Sigmoid colon (tissue), 7 donors: ENCODE results near the gene SLC25A17. TPM values are rescaled to one million over a fixed set of nuclear protein-coding genes. Genes with fewer than 3 reads are reported as not detected.
"Not testable (repeated sequence)": the region's sequence is repeated elsewhere in the genome, so short reads cannot be mapped to it uniquely, and the experiment has no call there.

Experiments used
- DNase-seq: peaks from one replicate; pipeline ENCODE4 v3.0.0-alpha.2; 2019
- H3K27ac ChIP-seq, 4 donors: fragments of 200-600 bp; sonication (generic); one replicate each; pipeline ENCODE4 v1.5.1; 2016 to 2019; ENCODE audit warnings: mild to moderate bottlenecking in 1 of 4
- H3K27me3 ChIP-seq, 3 donors: fragments of 200-600 bp; sonication (generic); one replicate each; pipeline ENCODE4 v1.5.1; 2019; ENCODE audit warnings: mild to moderate bottlenecking in 1 of 3
- H3K36me3 ChIP-seq, 4 donors: fragments of 200-600 bp; sonication (generic); one replicate each; pipeline ENCODE4 v1.5.1; 2016 to 2019
- H3K4me1 ChIP-seq, 4 donors: fragments of 200-600 bp; sonication (generic); one replicate each; pipeline ENCODE4 v1.5.1; 2017 to 2019
- H3K4me3 ChIP-seq, 4 donors: fragments of 200-600 bp; sonication (generic); one replicate each; pipeline ENCODE4 v1.5.1; 2017 to 2019; ENCODE audit warnings: mild to moderate bottlenecking in 2 of 4, moderate library complexity in 1 of 4
- H3K9me3 ChIP-seq, 4 donors: fragments of 200-600 bp in 3 of 4; sonication (generic) in 3 of 4; one replicate each; pipeline versions ENCODE4 v1.5.1 to v1.6.1; 2013 to 2019
- EP300 ChIP-seq, 4 donors: sonication (generic); formaldehyde crosslinking; IDR thresholded peaks; one replicate each; pipeline ENCODE4 v1.6.1; 2017; ENCODE audit warnings: antibody characterized with exemption in 4 of 4
- POLR2A ChIP-seq, 2 donors: fragments of 450-650 bp; IDR thresholded peaks; one replicate each; pipeline ENCODE4 v1.6.1; 2016; ENCODE audit warnings: antibody characterized with exemption in 2 of 2, mild to moderate bottlenecking in 2 of 2, moderate library complexity in 2 of 2
- POLR2AphosphoS5 ChIP-seq, 4 donors: sonication (generic); formaldehyde crosslinking; IDR thresholded peaks; one replicate each; pipeline ENCODE4 v1.6.1; 2017; ENCODE audit warnings: antibody characterized with exemption in 4 of 4
- WGBS, 2 donors: extraction: QIAGEN DNeasy Blood & Tissue Kit; methylation state at CpG; one replicate each; pipeline ENCODE4 v1.1.7; 2013; 5-methylcytosine and 5-hydroxymethylcytosine counted together
- intact Hi-C: fragments of 100-400 bp; cut with DNase I; formaldehyde crosslinking; loops from one replicate; pipeline ENCODE4 v1.15.1; 2023
- polyA plus RNA-seq, 3 donors: library from polyadenylated mRNA; stranded (reverse); fragments of 200-250 nt; gene quantifications; one replicate each; pipeline ENCODE4 v1.2.3, GENCODE V29; 2013
- total RNA-seq, 4 donors: library from RNA; depleted of rRNA; stranded (reverse); fragments of >200 nt; gene quantifications; one replicate each; pipeline ENCODE4 v1.1.0, GENCODE V29; 2016
- TF ChIP-seq, protein P1 (sequence below), 4 experiments: fragments of 450-650 bp in 3 of 4; fragments of 200-600 bp in 1 of 4; IDR thresholded peaks; one replicate each; pipeline ENCODE4 v1.5.1; 2016 to 2019; ENCODE audit warnings: antibody characterized with exemption in 4 of 4, mild to moderate bottlenecking in 3 of 4, moderate library complexity in 2 of 4
- donor health status: healthy with polysubstance abuse.
- donor health status: Bipolar disorder and iron deficiency.
- donor health status: healthy.

Gene SLC25A17
- total and polyA plus RNA-seq, 7 donors = 6.2 to 14.7 (median 10.7) TPM

- Histone ChIP-seq H3K27ac (no peak overlapping the region), H3K36me3 (peaks cover 14 to 99% (median 47%) of the 10 kb centered on the region in 4 donors), H3K4me3 (no peak overlapping the region), H3K27me3 (no peaks in the 10 kb centered on the region), H3K9me3 (peaks cover 0 to 3% (median 0%) of the 10 kb centered on the region in 4 donors), H3K4me1 (no peaks in the 10 kb centered on the region)
- intact Hi-C loops = no loop called here
- WGBS, 2 donors = 97% methylated on average over 3 of the region's 3 CpGs
- no peak for TF ChIP-seq POLR2A (IDR thresholded peaks at IDR 0.05)
- no peak for TF ChIP-seq POLR2AphosphoS5 (IDR thresholded peaks at IDR 0.05)
- no peak for TF ChIP-seq EP300 (IDR thresholded peaks at IDR 0.05)
- TF ChIP-seq, protein P1, sequence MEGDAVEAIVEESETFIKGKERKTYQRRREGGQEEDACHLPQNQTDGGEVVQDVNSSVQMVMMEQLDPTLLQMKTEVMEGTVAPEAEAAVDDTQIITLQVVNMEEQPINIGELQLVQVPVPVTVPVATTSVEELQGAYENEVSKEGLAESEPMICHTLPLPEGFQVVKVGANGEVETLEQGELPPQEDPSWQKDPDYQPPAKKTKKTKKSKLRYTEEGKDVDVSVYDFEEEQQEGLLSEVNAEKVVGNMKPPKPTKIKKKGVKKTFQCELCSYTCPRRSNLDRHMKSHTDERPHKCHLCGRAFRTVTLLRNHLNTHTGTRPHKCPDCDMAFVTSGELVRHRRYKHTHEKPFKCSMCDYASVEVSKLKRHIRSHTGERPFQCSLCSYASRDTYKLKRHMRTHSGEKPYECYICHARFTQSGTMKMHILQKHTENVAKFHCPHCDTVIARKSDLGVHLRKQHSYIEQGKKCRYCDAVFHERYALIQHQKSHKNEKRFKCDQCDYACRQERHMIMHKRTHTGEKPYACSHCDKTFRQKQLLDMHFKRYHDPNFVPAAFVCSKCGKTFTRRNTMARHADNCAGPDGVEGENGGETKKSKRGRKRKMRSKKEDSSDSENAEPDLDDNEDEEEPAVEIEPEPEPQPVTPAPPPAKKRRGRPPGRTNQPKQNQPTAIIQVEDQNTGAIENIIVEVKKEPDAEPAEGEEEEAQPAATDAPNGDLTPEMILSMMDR (IDR thresholded peaks at IDR 0.05) = no peak
- no peak for DNase-seq
Observed at GRCh38 chr22:40834619-40835018, 15.5 kb upstream of the SLC25A17 start.

DNA sequence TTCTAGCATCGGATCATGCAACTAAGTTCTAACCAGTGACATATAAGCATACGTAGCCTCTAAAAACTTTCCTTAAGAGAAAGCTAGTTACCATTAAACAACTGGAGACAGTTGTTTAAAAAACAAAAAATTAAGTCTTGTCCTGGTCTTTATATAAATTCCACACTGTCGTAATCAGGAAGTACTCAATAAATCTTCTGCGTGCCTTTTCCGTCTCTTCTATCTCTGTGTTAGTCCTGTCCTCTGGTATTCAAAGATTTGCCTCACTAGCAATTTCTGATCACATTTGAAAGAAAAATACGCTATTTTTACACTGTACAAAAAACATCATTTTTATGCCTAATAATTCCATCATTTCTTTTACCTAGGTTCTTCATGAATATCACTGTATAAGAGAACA lies 10.0 kb upstream of the SLC25A17 start:
- H3K4me1 ChIP-seq = no peaks in the 10 kb centered on the region
- H3K36me3 ChIP-seq = peaks cover 0 to 92% (median 34%) of the 10 kb centered on the region in 4 donors
- no peaks in the 10 kb centered on the region for H3K9me3 ChIP-seq
- no peaks in the 10 kb centered on the region for H3K27me3 ChIP-seq
- 85 to 90% methylated on average over 6 of the region's 6 CpGs for WGBS, 2 donors
- no peak for TF ChIP-seq POLR2A (IDR thresholded peaks at IDR 0.05)
- TF ChIP-seq, protein P1 (IDR thresholded peaks at IDR 0.05) = no peak
- no peak for TF ChIP-seq EP300 (IDR thresholded peaks at IDR 0.05)
- no peak for TF ChIP-seq POLR2AphosphoS5 (IDR thresholded peaks at IDR 0.05)
- no peak overlapping the region for H3K4me3 ChIP-seq
- intact Hi-C loops = no loop called here
- DNase-seq = no peak
- no peak overlapping the region for H3K27ac ChIP-seq

DNA sequence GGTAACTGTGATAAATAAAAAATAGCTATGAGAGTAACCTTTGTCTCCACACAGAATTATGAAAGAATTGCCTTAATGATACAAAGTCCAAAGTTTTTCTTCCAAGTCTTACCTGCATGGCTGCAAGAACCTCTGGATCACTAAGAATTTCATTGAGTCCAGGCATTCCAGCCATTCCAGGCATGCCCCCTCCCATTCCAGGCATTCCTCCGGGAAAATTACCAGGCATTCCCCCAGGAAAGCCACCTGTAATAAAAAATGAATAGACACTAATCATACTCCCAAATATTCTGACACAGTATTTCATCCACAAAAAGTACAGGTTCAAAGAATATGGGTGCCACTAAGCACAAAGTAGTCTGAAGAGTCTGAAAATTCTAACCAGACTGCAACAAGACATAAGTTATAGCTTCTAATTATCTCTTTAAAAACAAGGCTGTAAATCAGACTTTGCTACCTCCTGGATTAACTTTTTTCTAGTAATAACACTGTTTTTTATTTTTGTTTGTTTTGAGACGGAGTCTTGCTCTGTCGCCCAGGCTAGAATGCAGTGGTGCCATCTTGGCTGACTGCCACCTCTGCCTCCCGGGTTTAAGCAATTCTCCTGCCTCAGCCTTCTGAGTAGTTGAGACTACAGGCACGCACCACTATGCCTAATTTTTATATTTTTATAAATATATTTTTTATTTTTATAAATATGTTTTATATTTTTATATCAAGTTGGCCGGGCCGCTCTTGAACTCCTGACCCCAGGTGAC lies 8.0 kb upstream of the SLC25A17 start:
- TF ChIP-seq POLR2A (IDR thresholded peaks at IDR 0.05) (no peak), EP300 (IDR thresholded peaks at IDR 0.05) (no peak), POLR2AphosphoS5 (IDR thresholded peaks at IDR 0.05) (no peak)
- TF ChIP-seq, protein P1 (IDR thresholded peaks at IDR 0.05) = no peak
- Histone ChIP-seq H3K36me3 (peaks cover 0 to 88% (median 26%) of the 10 kb centered on the region in 4 donors), H3K27ac (no peak overlapping the region), H3K9me3 (no peaks in the 10 kb centered on the region), H3K27me3 (no peaks in the 10 kb centered on the region), H3K4me1 (no peaks in the 10 kb centered on the region), H3K4me3 (no peak overlapping the region)
- DNase-seq = no peak
- WGBS, 2 donors = 66 to 81% methylated on average over 7 of the region's 7 CpGs
- intact Hi-C loops = no loop called here

- H3K27ac ChIP-seq, H3K9me3 ChIP-seq, DNase-seq, H3K4me3 ChIP-seq, H3K27me3 ChIP-seq, intact Hi-C loops, H3K4me1 ChIP-seq: not testable (repeated sequence)
- 95 to 99% methylated on average over 2 of the region's 2 CpGs for WGBS, 2 donors
- peaks cover 0 to 79% (median 19%) of the 10 kb centered on the region in 4 donors for H3K36me3 ChIP-seq
Observed at GRCh38 chr22:40826292-40826691, 7.1 kb upstream of the SLC25A17 start.

DNA sequence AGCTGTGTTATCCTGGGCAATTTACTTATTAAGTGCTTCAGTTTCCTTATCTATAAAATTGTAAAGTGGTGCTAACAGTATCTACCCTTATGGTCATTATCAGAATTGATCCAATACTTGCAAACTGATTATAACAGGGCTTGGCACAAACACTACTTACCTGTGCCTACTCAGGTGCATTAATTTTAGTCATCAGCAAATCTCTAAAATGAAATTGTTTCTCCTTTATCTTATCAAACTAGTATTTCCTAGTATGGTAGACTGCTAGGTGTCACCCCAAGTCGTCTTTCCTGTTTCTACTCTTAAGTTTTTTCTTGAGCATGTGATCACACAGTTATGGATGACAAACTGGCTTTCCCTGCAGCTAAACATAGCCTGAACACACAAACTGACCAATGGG lies 4.3 kb upstream of the SLC25A17 start:
- TF ChIP-seq, protein P1 (IDR thresholded peaks at IDR 0.05) = no peak
- TF ChIP-seq EP300 (IDR thresholded peaks at IDR 0.05) (no peak), POLR2A (IDR thresholded peaks at IDR 0.05) (no peak)
- WGBS, 2 donors = 60 to 82% methylated on average over 1 of the region's 1 CpG
- Histone ChIP-seq H3K36me3 (peaks cover 0 to 51% (median 3%) of the 10 kb centered on the region in 4 donors), H3K4me3 (no peak overlapping the region), H3K9me3 (no peaks in the 10 kb centered on the region), H3K4me1 (peaks cover 0 to 11% (median 10%) of the 10 kb centered on the region in 4 donors), H3K27me3 (no peaks in the 10 kb centered on the region), H3K27ac (no peak overlapping the region)
- no peak for DNase-seq
- intact Hi-C loops = no loop called here
